ENCODE results near the gene GOLPH3.

The GOLPH3 gene

DNA sequence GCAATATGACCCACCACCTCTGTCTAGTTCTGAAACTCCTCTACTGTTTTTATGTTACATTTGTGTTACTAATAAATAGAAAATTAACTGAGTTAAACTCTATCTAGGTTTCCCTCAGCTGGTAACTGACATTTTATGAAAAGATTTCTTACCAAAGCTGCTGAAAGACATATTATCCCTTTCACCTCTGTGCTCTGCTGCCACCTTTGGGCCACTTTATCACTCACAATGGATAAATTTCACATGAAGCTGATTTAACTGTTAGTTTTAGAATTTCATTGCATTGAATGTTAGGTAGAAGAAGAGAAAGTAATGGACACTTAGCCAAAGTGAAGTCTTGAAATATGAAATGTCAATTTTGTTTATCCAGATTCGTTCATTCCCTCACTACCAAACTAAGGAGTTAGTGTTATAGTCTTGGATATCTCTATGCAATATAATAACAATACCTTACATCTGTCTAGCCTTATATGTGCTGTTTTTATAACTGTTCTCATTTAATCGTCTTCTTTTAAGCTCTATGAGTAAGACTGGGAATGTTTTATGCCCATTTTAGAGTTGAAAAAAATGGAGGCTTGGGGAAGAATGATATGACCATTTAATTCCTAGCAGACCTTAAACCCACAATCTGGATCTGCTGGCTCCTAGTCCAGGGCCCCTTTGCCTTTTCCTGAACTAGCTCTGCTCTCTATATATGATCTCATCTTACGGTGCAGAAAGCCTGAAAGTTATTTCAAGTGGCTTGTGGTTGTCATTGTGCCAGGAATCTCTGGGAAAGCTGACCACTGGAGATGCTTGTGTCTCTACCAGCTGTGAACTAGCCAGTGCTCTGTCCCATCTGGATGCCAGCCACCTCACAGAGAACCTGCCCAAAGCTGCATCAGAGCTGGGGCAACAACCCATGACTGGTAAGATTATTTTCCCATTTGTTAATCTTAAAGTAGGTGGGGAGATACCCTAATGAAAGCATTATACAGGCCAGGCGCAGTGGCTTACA lies 97.1 kb downstream of the GOLPH3 start:
- peaks cover 7% of the 10 kb centered on the region for H3K4me1 ChIP-seq (ENCODE audit: insufficient read depth, low read length)
- H3K27me3 ChIP-seq (ENCODE audit: control insufficient read depth in 1 of 2, insufficient read depth in 2 of 2, low read length in 2 of 2): no peaks in the 10 kb centered on the region
- H3K36me3 ChIP-seq (ENCODE audit: insufficient read depth, low read length): no peaks in the 10 kb centered on the region
- no peaks in the 10 kb centered on the region for H3K9me3 ChIP-seq (ENCODE audit: low read length)
- H3K27ac ChIP-seq (ENCODE audit: low read depth, low read length): no peak overlapping the region
- no peak overlapping the region for H3K9ac ChIP-seq (ENCODE audit: low read length)
- no peak overlapping the region for H3K4me3 ChIP-seq (ENCODE audit: low read depth in 1 of 2, low read length in 2 of 2)
